Astrocyte of the cerebellum (primary cell): ENCODE measurements around the gene CHMP2B.

Experiments used
- DNase-seq: peaks from one replicate; pipeline ENCODE4 v3.0.0-alpha.2; 2011; ENCODE audit warnings: low read depth
- H3K4me3 ChIP-seq: 2 replicates; pipeline ENCODE4 v1.5.1; 2011; ENCODE audit warnings: mild to moderate bottlenecking, low read depth, low read length, moderate library complexity
- CTCF ChIP-seq: IDR thresholded peaks from 2 replicates; pipeline ENCODE4 v1.5.1; 2012; ENCODE audit warnings: low read length, low read depth, moderate library complexity, mild to moderate bottlenecking; ENCODE audit errors: missing control alignments
- in situ Hi-C: cut with HindIII; loops from 2 replicates; pipeline ENCODE4 v1.10.0; 2017; ENCODE audit warnings: low sequenced_read_pairs

Gene CHMP2B

GRCh38 chr3:87201727-87202126 is 25.4 kb upstream of the CHMP2B start:
- in situ Hi-C loops = no loop called here
- H3K4me3 ChIP-seq = no peak overlapping the region
- no peak for DNase-seq
- TF ChIP-seq CTCF = no peak

- H3K4me3 ChIP-seq = no peak overlapping the region
- no peak for TF ChIP-seq CTCF
- in situ Hi-C loops = no loop called here
- DNase-seq = no peak
These were observed 23.3 kb upstream of the CHMP2B start for GRCh38 chr3:87203809-87204208.

GRCh38 chr3:87206070-87206469 is 21.0 kb upstream of the CHMP2B start:
- in situ Hi-C loops = no loop called here

GRCh38 chr3:87206635-87207034 is 20.5 kb upstream of the CHMP2B start:
- in situ Hi-C loops = no loop called here
- DNase-seq = no peak
- no peak overlapping the region for H3K4me3 ChIP-seq
- TF ChIP-seq CTCF = no peak

More at GRCh38 chr3:87206070-87206469, 21.0 kb upstream of the CHMP2B start:
- DNase-seq = peak; percentile 11
- TF ChIP-seq CTCF = no peak
- no peak overlapping the region for H3K4me3 ChIP-seq

GRCh38 chr3:87207460-87207859 is 19.6 kb upstream of the CHMP2B start:
- DNase-seq = no peak
- no peak overlapping the region for H3K4me3 ChIP-seq
- in situ Hi-C loops = no loop called here
- no peak for TF ChIP-seq CTCF

GRCh38 chr3:87209111-87209510 is 18.0 kb upstream of the CHMP2B start:
- in situ Hi-C loops = no loop called here
- no peak for TF ChIP-seq CTCF
- no peak for DNase-seq
- H3K4me3 ChIP-seq = no peak overlapping the region

GRCh38 chr3:87218560-87218959 is 8.5 kb upstream of the CHMP2B start:
- no peak for DNase-seq
- no peak for TF ChIP-seq CTCF
- in situ Hi-C loops = no loop called here
- no peak overlapping the region for H3K4me3 ChIP-seq
